Heart left ventricle (tissue), 16 donors: Measurements from ENCODE around the gene ARPC5L. TPM values are rescaled to one million over a fixed set of nuclear protein-coding genes. Genes with fewer than 3 reads are reported as not detected.
"Not testable (repeated sequence)": the region's sequence is repeated elsewhere in the genome, so short reads cannot be mapped to it uniquely, and the experiment has no call there.

Experiments
- ATAC-seq, 4 donors: fragments of 200-7000 bp; cut with Tn5 transposase; one replicate each; pipeline ENCODE4 v1.9.1; 2020 to 2022; ENCODE audit warnings: moderate library complexity in 4 of 4, mild to moderate bottlenecking in 3 of 4, moderate number of reproducible peaks in 1 of 4
- DNase-seq, 5 donors: peaks; one replicate each; pipeline ENCODE4 v3.0.0-alpha.2; 2020
- H3K27ac ChIP-seq, 12 donors: fragments of 200-600 bp; sonication (generic) in 4 of 12; one replicate each; pipeline versions ENCODE4 v1.5.0 to v1.8.0; 2016 to 2022; ENCODE audit warnings: mild to moderate bottlenecking in 2 of 12
- H3K27me3 ChIP-seq, 9 donors: fragments of 200-600 bp; sonication (generic) in 2 of 9; one replicate each; pipeline versions ENCODE4 v1.5.1 to v1.8.0; 2016 to 2022; ENCODE audit warnings: mild to moderate bottlenecking in 3 of 9
- H3K36me3 ChIP-seq, 9 donors: fragments of 200-600 bp; sonication (generic) in 2 of 9; one replicate each; pipeline versions ENCODE4 v1.5.0 to v1.8.0; 2018 to 2022; ENCODE audit warnings: mild to moderate bottlenecking in 2 of 9
- H3K4me1 ChIP-seq, 12 donors: fragments of 200-600 bp; sonication (generic) in 4 of 12; one replicate each; pipeline versions ENCODE4 v1.5.0 to v1.8.0; 2016 to 2022; ENCODE audit warnings: mild to moderate bottlenecking in 3 of 12
- H3K4me3 ChIP-seq, 12 donors: fragments of 200-600 bp; sonication (generic) in 4 of 12; one replicate each; pipeline versions ENCODE4 v1.5.0 to v1.8.0; 2017 to 2022; ENCODE audit warnings: mild to moderate bottlenecking in 9 of 12, moderate library complexity in 4 of 12
- H3K9me3 ChIP-seq, 12 donors: fragments of 200-600 bp; sonication (generic) in 4 of 12; one replicate each; pipeline versions ENCODE4 v1.5.0 to v1.8.0; 2016 to 2022; ENCODE audit warnings: mild to moderate bottlenecking in 1 of 12
- POLR2A ChIP-seq, 2 donors: fragments of 450-650 bp; IDR thresholded peaks; one replicate each; pipeline ENCODE4 v1.6.1; 2017; ENCODE audit warnings: antibody characterized with exemption in 2 of 2, mild to moderate bottlenecking in 2 of 2, moderate library complexity in 2 of 2
- WGBS, 4 donors: extraction: QIAGEN DNeasy Blood & Tissue Kit in 2 of 4; methylation state at CpG; one replicate each; pipeline versions ENCODE4 v1.1.5 to v1.1.7; 2013 to 2018; 5-methylcytosine and 5-hydroxymethylcytosine counted together
- intact Hi-C, 10 donors: fragments of 100-400 bp; cut with DNase I; formaldehyde crosslinking; loops; one replicate each; pipeline versions ENCODE4 v1.11.1 to v1.14.2; 2022
- polyA plus RNA-seq, 2 donors: library from polyadenylated mRNA; stranded (reverse); fragments of 200-250 nt; gene quantifications; one replicate each; pipeline ENCODE4 v1.2.3, GENCODE V29; 2013
- total RNA-seq, 9 donors: library from RNA; depleted of rRNA in 2 of 9; stranded (reverse); fragments of >200 nt in 2 of 9; fragmentation: NEBNext Ultra II Directional in 3 of 9; extraction: Animal tissue kit (Norgen Biotek cat#: 25700) in 3 of 9; gene quantifications; one replicate each; pipeline versions ENCODE4 v1.1.0 to v1.2.4, GENCODE V29; 2016 to 2023
- TF ChIP-seq, protein P1 (sequence below), 12 donors: fragments of 200-600 bp; sonication (generic) in 4 of 12; IDR thresholded peaks; one replicate each; pipeline versions ENCODE4 v1.5.0 to v1.8.0; 2018 to 2022; ENCODE audit warnings: antibody characterized with exemption in 12 of 12, mild to moderate bottlenecking in 5 of 12
- donor health status: ischemic (EF 13 %, LVEDD 7.1; RV severe dilation, severe dysfunction).
- donor health status: healthy with polysubstance abuse.
- donor health status: DM: no; HTN: yes; CAD: no.
- donor health status: DM: no; HTN: no; CAD: no.
- donor health status: ischemic (EF 25% LVEDD 6.9; RV normal size, moderate dysfunction).
- donor health status: ischemic (EF 25% LVEDD 5.7; RV mildly dilated, moderate dysfunction).
- donor health status: healthy.
- donor health status: DM: yes; HTN: yes; CAD: no.
- donor health status: ischemic (EF 35%, LVEDD 5.7; RV mildly dilated, moderate dysfunction).
- donor health status: nonischemic (EF 11% LVEDD 7.7; RV severe dilation, severe dysfunction).
- donor health status: DM: yes; HTN: yes; CAD: no.
- donor health status: PGD.
- donor health status: ischemic (EF 29% LVEDD 5.4; RV normal size, mild dysfunction).
- donor health status: nonischemic (EF 23%, LVEDD 6.1; RV moderate dilation, normal function).

Gene ARPC5L
- total and polyA plus RNA-seq, 11 donors: 27.0 to 102 (median 39.7) TPM

DNA sequence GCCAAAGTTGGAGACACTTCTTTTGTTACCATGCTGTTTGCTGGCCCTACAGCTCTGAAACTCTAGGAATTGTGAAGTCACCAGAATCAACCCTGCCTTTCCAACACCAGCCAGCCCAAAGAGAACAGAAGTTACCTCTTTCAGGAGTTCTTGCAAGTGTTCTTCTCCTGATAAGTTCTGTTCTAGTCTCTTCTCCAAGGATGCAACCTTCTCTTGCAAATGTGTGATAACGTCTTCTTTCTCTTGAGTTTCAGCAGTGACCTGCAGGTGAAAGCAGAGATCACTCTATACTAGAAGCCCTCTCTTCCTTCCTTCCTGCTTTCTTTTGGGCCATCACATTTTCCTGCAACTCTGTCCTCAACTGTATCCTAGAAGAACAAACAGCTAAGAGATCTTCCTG lies 49.8 kb downstream of the ARPC5L start:
- DNase-seq (no peak), ATAC-seq (no peak)
- Histone ChIP-seq H3K27ac (no peak overlapping the region), H3K4me3 (no peak overlapping the region), H3K4me1 (no peaks in the 10 kb centered on the region), H3K27me3 (no peaks in the 10 kb centered on the region), H3K9me3 (no peaks in the 10 kb centered on the region), H3K36me3 (peaks cover 0 to 98% (median 80%) of the 10 kb centered on the region in 9 donors)
- WGBS, 4 donors: 90 to 96% (median 93%) methylated on average over 1 of the region's 1 CpG
- intact Hi-C loops: no loop called here
- TF ChIP-seq, protein P1, sequence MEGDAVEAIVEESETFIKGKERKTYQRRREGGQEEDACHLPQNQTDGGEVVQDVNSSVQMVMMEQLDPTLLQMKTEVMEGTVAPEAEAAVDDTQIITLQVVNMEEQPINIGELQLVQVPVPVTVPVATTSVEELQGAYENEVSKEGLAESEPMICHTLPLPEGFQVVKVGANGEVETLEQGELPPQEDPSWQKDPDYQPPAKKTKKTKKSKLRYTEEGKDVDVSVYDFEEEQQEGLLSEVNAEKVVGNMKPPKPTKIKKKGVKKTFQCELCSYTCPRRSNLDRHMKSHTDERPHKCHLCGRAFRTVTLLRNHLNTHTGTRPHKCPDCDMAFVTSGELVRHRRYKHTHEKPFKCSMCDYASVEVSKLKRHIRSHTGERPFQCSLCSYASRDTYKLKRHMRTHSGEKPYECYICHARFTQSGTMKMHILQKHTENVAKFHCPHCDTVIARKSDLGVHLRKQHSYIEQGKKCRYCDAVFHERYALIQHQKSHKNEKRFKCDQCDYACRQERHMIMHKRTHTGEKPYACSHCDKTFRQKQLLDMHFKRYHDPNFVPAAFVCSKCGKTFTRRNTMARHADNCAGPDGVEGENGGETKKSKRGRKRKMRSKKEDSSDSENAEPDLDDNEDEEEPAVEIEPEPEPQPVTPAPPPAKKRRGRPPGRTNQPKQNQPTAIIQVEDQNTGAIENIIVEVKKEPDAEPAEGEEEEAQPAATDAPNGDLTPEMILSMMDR (IDR thresholded peaks at IDR 0.05): no peak
- no peak for TF ChIP-seq POLR2A (IDR thresholded peaks at IDR 0.05)

DNA sequence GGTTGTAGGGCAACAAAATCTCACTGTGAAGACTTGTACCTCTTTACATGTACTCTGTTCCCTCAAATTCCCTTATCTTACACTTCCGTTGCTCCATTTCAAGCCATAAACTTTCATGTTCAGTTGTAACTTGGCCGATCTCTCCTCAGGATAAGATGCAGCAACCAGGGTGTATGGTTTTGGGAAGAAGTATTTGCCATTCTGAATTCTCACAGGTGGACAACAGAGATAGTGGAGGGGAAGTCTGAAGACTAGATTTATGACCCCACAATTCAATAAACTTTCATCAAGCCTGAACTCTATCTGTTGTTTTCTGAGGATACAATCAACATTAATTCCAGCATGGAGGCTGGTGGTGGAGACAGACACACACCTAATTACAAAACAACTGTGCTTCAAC lies 51.4 kb downstream of the ARPC5L start:
- peaks cover 0 to 98% (median 69%) of the 10 kb centered on the region in 9 donors for H3K36me3 ChIP-seq

DNA sequence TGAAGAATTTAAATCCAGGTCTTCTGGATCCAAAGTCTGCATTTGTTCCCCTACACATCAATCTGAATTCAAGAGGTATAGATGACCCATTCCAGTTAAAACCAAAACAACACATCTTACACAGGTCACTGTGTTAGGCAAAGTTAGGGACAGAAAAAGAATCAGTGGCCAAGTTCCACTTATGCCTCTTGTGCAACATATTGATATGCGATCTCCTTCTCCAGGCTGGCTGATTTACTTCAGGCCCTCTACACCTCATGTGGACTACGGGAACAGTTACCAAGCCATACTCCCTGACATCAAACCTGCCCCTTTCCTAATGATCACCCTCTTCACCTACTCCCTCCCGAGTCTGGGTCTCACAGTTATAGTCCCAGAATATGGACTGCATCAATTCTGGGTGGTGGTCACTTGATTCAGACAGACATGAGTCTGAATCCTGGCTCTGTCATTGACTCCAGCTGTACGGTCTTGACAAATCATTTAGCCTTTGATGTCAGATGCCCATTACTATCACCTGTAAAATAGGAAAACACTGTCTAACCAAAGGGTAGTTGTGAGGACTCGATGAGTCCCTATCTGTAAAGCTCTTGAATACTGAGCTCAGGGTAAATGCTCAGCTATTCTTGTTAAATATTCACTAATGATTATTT lies 52.9 kb downstream of the ARPC5L start:
- H3K4me3 ChIP-seq: no peak overlapping the region

More for the DNA sequence above, 51.4 kb downstream of the ARPC5L start:
- ATAC-seq (no peak), DNase-seq (no peak)
- no peak overlapping the region for H3K4me3 ChIP-seq
- no peaks in the 10 kb centered on the region for H3K9me3 ChIP-seq
- intact Hi-C loops: no loop called here
- WGBS, 4 donors: 93 to 96% (median 95%) methylated on average over 2 of the region's 2 CpGs
- TF ChIP-seq POLR2A (IDR thresholded peaks at IDR 0.05): no peak
- TF ChIP-seq, protein P1 (IDR thresholded peaks at IDR 0.05): no peak
- no peaks in the 10 kb centered on the region for H3K27me3 ChIP-seq
- no peak overlapping the region for H3K27ac ChIP-seq
- H3K4me1 ChIP-seq: no peaks in the 10 kb centered on the region

DNA sequence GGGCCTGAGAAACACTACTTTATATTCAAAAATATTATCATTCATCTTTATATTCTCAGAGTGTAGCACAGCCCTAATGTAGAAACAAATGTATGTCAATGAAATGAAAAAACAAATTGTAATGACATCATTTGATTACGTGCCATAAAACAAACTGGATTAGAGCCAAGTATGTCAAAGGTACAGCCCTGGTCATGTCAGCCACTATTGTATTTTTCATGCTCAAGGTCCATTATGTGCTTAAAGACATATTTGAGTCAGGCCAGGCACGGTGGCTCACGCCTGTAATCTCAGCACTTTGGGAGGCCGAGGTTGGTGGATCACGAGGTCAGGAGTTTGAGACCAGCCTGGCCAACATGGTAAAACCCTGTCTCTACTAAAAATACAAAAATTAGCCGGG lies 58.5 kb downstream of the ARPC5L start:
- H3K27me3 ChIP-seq, DNase-seq, ATAC-seq, H3K4me3 ChIP-seq, intact Hi-C loops, H3K9me3 ChIP-seq, H3K27ac ChIP-seq, H3K4me1 ChIP-seq: not testable (repeated sequence)
- 82 to 88% (median 84%) methylated on average over 6 of the region's 6 CpGs for WGBS, 4 donors
- peaks cover 0 to 97% (median 72%) of the 10 kb centered on the region in 9 donors for H3K36me3 ChIP-seq

More for the DNA sequence above, 52.9 kb downstream of the ARPC5L start:
- no peaks in the 10 kb centered on the region for H3K4me1 ChIP-seq
- no peak overlapping the region for H3K27ac ChIP-seq
- no peaks in the 10 kb centered on the region for H3K27me3 ChIP-seq
- no peaks in the 10 kb centered on the region for H3K9me3 ChIP-seq
- WGBS, 4 donors: 72 to 99% (median 97%) methylated on average over 5 of the region's 5 CpGs
- intact Hi-C loops: no loop called here
- peaks cover 0 to 98% (median 72%) of the 10 kb centered on the region in 9 donors for H3K36me3 ChIP-seq
- ATAC-seq: no peak
- TF ChIP-seq POLR2A (IDR thresholded peaks at IDR 0.05): no peak
- TF ChIP-seq, protein P1 (IDR thresholded peaks at IDR 0.05): no peak
- no peak for DNase-seq

Other genes with a start within 250 kb of the ARPC5L start
- 1 to 10 TPM; 1.1 to 5.7 (median 1.6) TPM for gene NR6A1, start 90.8 kb upstream of the ARPC5L start, total RNA-seq
- under 1 TPM; 0.65 to 0.84 TPM for gene NR6A1, start 90.8 kb upstream of the ARPC5L start, polyA plus RNA-seq
- gene OLFML2A, start 85.0 kb upstream of the ARPC5L start, total RNA-seq: 10 to 100 TPM; 15.5 to 71.1 (median 37.3) TPM
- gene OLFML2A, start 85.0 kb upstream of the ARPC5L start, polyA plus RNA-seq: 1 to 10 TPM; 8.5 to 9.9 TPM
- not detected for gene WDR38, start 8.7 kb upstream of the ARPC5L start, total RNA-seq
- under 1 TPM; 0.07 to 0.15 TPM for gene WDR38, start 8.7 kb upstream of the ARPC5L start, polyA plus RNA-seq
- 1,000 to 10,000 TPM in 3 of 9 donors, 100 to 1,000 TPM in 6; 600 to 1,072 (median 736) TPM for gene RPL35, start 173 bp upstream of the ARPC5L start, total RNA-seq
- 1,000 to 10,000 TPM; 2,555 to 3,054 TPM for gene RPL35, start 173 bp upstream of the ARPC5L start, polyA plus RNA-seq
- gene GOLGA1, start 79.0 kb downstream of the ARPC5L start, total RNA-seq: 10 to 100 TPM; 13.9 to 22.9 (median 19.4) TPM
- gene GOLGA1, start 79.0 kb downstream of the ARPC5L start, polyA plus RNA-seq: 10 to 100 TPM in 1 of 2 donors, 1 to 10 TPM in 1; 5.8 to 11.1 TPM